Measurements from ENCODE around the gene GSTM1.
A peak's percentile ranks its signal among the peaks of the same experiment; 100 is the strongest.

GSTM1 gene

DNA sequence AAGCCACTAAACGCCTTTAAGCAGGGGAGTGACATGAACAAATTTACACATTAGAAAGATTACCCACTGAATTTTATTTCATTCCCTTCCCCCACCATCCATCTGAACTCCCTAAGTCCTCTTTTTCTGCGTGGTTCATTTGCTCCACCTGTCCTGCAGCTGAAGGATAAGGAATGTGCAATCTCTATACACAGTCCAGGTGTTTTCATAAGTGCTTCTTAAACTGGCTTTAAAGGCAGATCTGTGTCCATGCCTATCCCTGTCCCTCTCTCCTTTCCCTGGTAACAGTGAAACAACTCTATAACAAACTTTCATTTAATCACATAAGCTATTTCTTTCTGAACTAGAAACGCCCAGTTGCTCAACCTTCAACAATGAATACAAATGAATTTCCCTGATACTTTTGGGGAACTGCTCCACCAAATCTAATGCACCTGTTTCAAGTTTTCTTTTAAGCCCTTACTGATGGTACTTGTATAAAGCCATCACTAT lies 44.8 kb downstream of the GSTM1 start:
- no peak for DNase-seq

DNA sequence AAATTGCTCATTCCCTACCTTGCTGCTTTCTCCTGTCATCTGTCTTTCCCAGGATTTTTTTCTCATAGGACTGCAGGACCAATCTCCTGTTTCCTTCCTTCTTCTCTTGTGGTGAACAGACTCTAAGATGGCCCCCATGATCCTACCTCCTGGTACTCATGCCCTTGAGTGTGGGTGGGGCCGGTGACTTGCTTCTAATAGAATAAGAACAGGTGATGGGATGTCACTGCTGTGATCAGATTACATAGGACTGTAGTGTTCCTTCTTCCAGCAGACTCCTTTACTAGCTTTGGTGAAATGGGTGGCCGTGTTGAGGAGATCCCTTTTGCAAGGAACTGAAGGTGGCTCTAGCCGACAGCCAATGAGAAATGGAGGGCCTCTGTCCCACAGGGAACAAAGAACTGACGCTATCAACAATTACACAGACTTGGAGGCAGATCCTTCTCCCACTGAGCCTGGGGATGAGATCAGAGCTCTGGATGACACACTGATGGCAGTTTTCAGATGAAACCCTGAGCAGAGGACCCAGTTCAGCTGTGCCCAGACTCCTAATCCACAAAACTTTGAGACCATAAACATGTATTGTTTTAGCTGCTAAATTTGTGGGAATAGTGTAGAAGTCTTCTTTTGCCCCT lies 45.7 kb downstream of the GSTM1 start:
- DNase-seq, result no peak

DNA sequence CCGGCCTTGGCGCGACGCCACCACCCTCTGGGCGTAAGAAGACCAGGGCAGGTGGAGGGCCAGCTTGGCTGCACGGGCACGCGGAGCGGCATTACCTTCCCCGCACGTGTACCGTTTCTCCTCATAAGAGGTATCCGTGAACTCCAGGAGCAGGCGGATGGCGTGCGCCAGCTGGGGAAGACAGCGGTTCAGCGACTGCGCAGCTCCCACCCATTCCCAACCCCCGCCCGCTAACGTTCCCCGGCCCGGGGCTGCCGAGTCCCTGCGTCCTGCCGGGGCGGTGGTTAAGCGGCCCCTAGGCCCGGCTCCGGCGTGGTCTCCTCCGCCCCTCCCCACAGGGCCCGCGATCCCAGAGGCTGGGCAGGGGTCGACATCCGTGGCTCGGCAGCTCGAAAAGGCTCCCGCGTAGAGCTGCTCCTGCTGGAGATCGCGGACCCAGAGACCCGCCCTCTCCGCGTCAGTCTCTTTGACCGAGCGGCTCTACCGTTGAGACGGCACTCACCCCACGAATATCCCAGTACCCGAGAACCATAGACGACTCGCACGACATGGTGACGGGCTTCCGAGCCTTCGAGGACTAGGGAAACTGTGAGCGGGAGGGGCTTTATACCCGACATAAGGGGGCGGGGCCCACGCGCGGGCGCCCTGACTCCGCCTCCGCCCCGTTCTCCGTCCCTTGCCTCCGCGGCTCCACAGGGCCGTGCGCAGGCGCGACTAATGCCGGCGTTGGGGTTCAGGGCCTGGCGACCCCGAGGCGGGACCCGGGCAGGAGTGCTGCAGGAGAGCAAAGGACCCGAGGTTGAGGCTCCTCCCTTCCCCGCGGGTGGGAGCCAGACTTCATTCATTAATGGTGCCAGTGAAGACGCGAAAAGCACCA lies 52.4 kb downstream of the GSTM1 start:
- DNase-seq, result peak; percentile 48

DNA sequence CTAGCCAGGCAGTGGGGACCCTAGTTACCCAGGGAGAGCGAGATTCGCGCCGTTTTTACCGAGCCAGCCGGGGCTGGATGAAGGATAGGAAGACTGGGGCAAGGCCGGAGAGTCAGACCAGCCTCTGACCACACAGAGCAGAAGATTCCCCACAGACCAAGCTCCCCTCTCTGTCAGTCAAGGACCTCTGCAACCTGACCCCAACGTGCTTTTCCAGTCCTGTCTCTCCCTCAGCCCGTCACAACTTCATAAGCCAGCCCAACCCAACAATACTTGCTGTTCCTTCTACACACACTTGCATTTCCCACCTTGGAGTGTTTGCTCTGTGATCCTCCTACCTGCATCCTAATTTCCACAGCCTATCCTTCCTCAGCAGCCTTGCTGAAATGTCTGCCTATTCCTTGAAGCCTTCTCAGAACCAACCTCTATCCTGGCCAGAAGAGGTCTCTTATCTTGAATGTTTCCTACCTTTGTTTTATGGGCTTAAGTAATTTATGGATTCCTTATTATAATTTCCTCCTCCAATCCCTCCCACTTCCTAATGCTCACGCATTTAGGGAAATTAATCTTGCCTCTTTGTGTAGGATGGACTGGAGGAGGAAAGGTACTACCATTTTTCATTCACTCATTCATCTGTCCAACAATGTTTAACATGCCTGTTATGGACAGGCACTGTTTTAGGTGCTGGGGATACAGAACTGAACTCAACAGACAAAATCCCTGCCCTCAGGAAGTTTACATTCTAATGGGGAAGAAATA lies 53.2 kb downstream of the GSTM1 start, which contains the start of gene GSTM3:
Gene GSTM3 (minus strand): TSS at position 424 of the 759 bp plus-strand sequence. CDS start 751 bp downstream, outside the sequence.
- DNase-seq, result no peak

All from T1000 (cell line).